DND-41 (cell line): ENCODE results near the gene RGS7.

Experiments used
- ATAC-seq: fragments of 200-7000 bp; cut with Tn5 transposase; 3 replicates; pipeline ENCODE4 v1.9.1; 2021; ENCODE audit warnings: low read depth; ENCODE audit not compliant: insufficient read depth
- DNase-seq: peaks from one replicate; pipeline ENCODE4 v3.0.0-alpha.2; 2020
- H2AFZ ChIP-seq: 2 replicates; pipeline ENCODE4 v1.6.0; 2012; ENCODE audit warnings: low read depth, low read length
- H3K27ac ChIP-seq: 2 replicates; pipeline ENCODE4 v1.5.1; 2012; ENCODE audit warnings: low read length, inconsistent platforms
- H3K27me3 ChIP-seq: fragments of 200-600 bp; sonication (generic); 2 replicates; pipeline ENCODE4 v1.6.0; 2012; ENCODE audit warnings: low read length, mild to moderate bottlenecking, inconsistent platforms; ENCODE audit not compliant: insufficient read depth, poor library complexity
- H3K36me3 ChIP-seq: 2 replicates; pipeline ENCODE4 v1.5.1; 2012; ENCODE audit warnings: low read length, inconsistent platforms; ENCODE audit not compliant: insufficient read depth
- H3K4me1 ChIP-seq: 2 replicates; pipeline ENCODE4 v1.5.1; 2012; ENCODE audit warnings: mild to moderate bottlenecking, low read length; ENCODE audit not compliant: insufficient read depth
- H3K4me2 ChIP-seq: 2 replicates; pipeline ENCODE4 v1.6.0; 2012; ENCODE audit warnings: mild to moderate bottlenecking, moderate library complexity, low read length, inconsistent platforms; ENCODE audit not compliant: insufficient read depth
- H3K4me3 ChIP-seq, 2 experiments: fragments of 200-600 bp in 1 of 2; shearing (Covaris generic) in 1 of 2; 2 replicates each; pipeline ENCODE4 v1.5.1; 2012 to 2016; ENCODE audit warnings: inconsistent platforms in 2 of 2, low read length in 2 of 2, mild to moderate bottlenecking in 2 of 2, low read depth in 1 of 2, moderate library complexity in 1 of 2
- H3K79me2 ChIP-seq: 2 replicates; pipeline ENCODE4 v1.6.0; 2012; ENCODE audit warnings: low read length, inconsistent platforms; ENCODE audit not compliant: insufficient read depth
- H3K9ac ChIP-seq: 2 replicates; pipeline ENCODE4 v1.6.0; 2012; ENCODE audit warnings: low read depth, mild to moderate bottlenecking, inconsistent platforms, low read length, moderate library complexity
- H3K9me3 ChIP-seq: 2 replicates; pipeline ENCODE4 v1.5.1; 2012; ENCODE audit warnings: low read length, moderate library complexity, mild to moderate bottlenecking, inconsistent platforms; ENCODE audit not compliant: insufficient read depth, severe bottlenecking
- H4K20me1 ChIP-seq: 2 replicates; pipeline ENCODE4 v1.6.0; 2012; ENCODE audit warnings: low read length; ENCODE audit not compliant: insufficient read depth
- EZH2 ChIP-seq: IDR thresholded peaks from 3 replicates; pipeline ENCODE4 v1.6.1; 2012; ENCODE audit warnings: borderline replicate concordance, low read depth, mild to moderate bottlenecking, moderate library complexity, low read length, inconsistent platforms; ENCODE audit not compliant: severe bottlenecking
- TF ChIP-seq, protein P1 (sequence below): IDR thresholded peaks from 2 replicates; pipeline ENCODE4 v1.5.1; 2012; ENCODE audit warnings: borderline replicate concordance, low read length, moderate library complexity, mild to moderate bottlenecking; ENCODE audit not compliant: poor library complexity, severe bottlenecking; ENCODE audit errors: extremely low read depth

Gene RGS7

DNA sequence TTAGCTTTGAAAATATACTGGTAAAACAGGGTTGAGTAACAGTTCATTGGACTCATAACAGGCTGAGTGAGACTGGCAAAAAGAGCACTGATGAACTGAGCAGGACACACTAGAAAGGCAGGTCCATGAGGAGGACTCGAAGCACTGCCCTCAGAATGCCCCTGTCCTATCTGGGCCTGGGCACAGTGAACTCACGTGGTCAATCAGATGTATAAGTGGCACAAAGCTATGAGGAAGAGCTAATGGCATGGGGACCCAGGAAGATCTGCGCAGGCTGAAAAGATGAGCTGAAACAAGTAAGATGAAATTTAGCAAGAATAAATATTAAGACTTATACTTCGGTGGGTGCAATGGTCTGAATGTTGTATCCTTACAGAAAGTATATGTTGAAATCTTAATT lies 9.2 kb upstream of the RGS7 start:
- no peak for TF ChIP-seq EZH2
- TF ChIP-seq, protein P1, sequence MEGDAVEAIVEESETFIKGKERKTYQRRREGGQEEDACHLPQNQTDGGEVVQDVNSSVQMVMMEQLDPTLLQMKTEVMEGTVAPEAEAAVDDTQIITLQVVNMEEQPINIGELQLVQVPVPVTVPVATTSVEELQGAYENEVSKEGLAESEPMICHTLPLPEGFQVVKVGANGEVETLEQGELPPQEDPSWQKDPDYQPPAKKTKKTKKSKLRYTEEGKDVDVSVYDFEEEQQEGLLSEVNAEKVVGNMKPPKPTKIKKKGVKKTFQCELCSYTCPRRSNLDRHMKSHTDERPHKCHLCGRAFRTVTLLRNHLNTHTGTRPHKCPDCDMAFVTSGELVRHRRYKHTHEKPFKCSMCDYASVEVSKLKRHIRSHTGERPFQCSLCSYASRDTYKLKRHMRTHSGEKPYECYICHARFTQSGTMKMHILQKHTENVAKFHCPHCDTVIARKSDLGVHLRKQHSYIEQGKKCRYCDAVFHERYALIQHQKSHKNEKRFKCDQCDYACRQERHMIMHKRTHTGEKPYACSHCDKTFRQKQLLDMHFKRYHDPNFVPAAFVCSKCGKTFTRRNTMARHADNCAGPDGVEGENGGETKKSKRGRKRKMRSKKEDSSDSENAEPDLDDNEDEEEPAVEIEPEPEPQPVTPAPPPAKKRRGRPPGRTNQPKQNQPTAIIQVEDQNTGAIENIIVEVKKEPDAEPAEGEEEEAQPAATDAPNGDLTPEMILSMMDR = no peak
- H3K9me3 ChIP-seq = peaks cover 2% of the 10 kb centered on the region

DNA sequence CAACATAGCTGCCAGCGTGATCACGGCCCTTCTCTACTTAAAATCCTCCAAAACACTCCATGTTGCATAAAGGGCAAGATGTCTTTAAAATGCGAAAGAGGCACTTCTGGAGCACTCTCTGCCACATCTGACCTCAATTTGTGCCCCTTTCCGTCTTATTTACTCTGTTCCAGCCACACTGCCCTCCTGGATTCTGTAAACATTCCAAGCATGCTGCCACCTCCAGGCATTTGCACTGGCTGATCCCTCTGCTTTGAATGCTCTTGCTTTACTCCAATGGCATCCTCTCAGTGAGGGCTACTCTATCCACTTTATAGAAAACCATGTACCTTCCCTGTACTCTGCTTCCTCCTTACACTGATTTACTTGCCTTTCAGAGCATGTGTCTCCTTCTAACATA lies 5.3 kb upstream of the RGS7 start:
- DNase-seq (no peak), ATAC-seq (no peak)
- H3K9me3 ChIP-seq = peaks cover 2% of the 10 kb centered on the region
- no peaks in the 10 kb centered on the region for H3K4me1 ChIP-seq
- no peak overlapping the region for H3K27ac ChIP-seq
- no peaks in the 10 kb centered on the region for H3K79me2 ChIP-seq
- no peaks in the 10 kb centered on the region for H4K20me1 ChIP-seq
- TF ChIP-seq, protein P1 = no peak
- no peak for TF ChIP-seq EZH2
- no peak overlapping the region for H3K9ac ChIP-seq
- H3K36me3 ChIP-seq = no peaks in the 10 kb centered on the region
- H2AFZ ChIP-seq = no peak overlapping the region
- H3K4me3 ChIP-seq = no peak overlapping the region
- no peak overlapping the region for H3K4me2 ChIP-seq
- H3K27me3 ChIP-seq = no peaks in the 10 kb centered on the region

More for the DNA sequence above, 9.2 kb upstream of the RGS7 start:
- no peak overlapping the region for H3K4me2 ChIP-seq
- no peaks in the 10 kb centered on the region for H3K36me3 ChIP-seq
- H3K27me3 ChIP-seq = no peaks in the 10 kb centered on the region
- no peaks in the 10 kb centered on the region for H4K20me1 ChIP-seq
- no peak for DNase-seq
- H3K9ac ChIP-seq = no peak overlapping the region
- no peaks in the 10 kb centered on the region for H3K79me2 ChIP-seq
- H2AFZ ChIP-seq = no peak overlapping the region
- no peaks in the 10 kb centered on the region for H3K4me1 ChIP-seq
- no peak overlapping the region for H3K27ac ChIP-seq
- ATAC-seq = no peak
- H3K4me3 ChIP-seq = no peak overlapping the region

DNA sequence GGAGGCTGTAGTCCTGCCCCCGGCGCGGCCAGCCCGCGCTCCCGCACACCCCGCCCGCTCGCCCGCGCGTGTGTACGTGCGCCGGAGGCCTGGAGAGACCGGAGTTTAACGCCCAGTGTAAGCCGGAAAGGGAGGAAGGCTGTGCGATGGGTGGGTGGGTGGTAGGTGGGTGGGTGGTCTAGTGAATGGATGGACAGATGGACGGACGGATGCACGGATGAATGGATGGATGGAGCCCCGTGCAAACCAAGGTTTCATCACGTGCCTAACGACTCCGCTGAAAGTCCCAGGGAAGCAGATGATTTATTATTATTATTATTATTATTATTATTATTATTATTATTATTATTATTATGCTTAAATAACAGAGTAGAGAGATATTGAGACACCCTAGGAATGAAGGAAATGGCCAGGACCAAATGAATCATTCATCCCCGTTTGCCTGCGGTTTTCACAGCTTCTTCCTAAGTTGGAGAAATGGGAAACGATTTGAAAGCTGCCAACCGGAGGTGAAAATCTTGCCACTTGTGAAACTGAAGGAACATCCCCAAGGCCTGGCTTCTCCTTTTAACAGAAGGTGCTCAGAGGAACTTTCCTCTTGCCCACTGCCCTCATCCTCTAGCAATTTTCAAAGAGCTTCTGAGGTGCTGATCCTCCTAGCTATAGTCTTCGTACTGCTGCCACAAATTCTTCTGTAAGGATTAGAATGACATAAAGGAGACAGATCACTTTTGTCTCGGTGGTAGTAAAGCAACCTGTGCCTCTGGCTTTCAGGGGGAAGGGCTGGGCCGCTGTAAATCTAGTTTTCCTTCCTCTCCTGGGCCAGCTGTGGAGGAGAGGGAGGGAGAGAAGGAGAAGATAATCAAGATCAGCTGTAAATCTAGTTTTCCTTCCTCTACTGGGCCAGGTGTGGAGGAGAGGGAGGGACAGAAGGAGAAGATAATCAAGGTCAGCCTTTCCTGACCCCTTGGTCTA lies 648 bp upstream of the RGS7 start:
- TF ChIP-seq, protein P1 = no peak
- no peak for TF ChIP-seq EZH2
- Histone ChIP-seq H3K4me1 (no peaks in the 10 kb centered on the region), H2AFZ (no peak overlapping the region), H3K4me3 (no peak overlapping the region), H3K4me2 (no peak overlapping the region), H3K36me3 (no peaks in the 10 kb centered on the region), H3K79me2 (no peaks in the 10 kb centered on the region), H3K9me3 (no peaks in the 10 kb centered on the region), H3K9ac (no peak overlapping the region), H3K27ac (no peak overlapping the region), H3K27me3 (no peaks in the 10 kb centered on the region), H4K20me1 (no peaks in the 10 kb centered on the region)
- ATAC-seq (no peak), DNase-seq (no peak)
